Panc1 (cell line): ENCODE data around the gene OR8B4. TPM values are rescaled to one million over a fixed set of nuclear protein-coding genes. Genes with fewer than 3 reads are reported as not detected.
"Not testable (repeated sequence)": the region's sequence is repeated elsewhere in the genome, so short reads cannot be mapped to it uniquely, and the experiment has no call there.

Experiments used
- ATAC-seq: fragments of 200-7000 bp; cut with Tn5 transposase; 2 replicates; pipeline ENCODE4 v1.9.1; 2020; ENCODE audit warnings: mild to moderate bottlenecking, moderate library complexity
- BruUV-seq: library from RNA; stranded (reverse); fragments of 400-500 nt; replicated peaks from 2 replicates; lab custom pipeline; 2021; lab: Mats Ljungman, UMichigan
- CTCF ChIA-PET: fragments of 300-600 bp; sonication (Branson Sonifier 250); formaldehyde crosslinking; loops from one replicate; lab custom pipeline; 2022; ENCODE audit warnings: antibody characterized with exemption; lab: Charles Lee
- POLR2A ChIA-PET: fragments of 300-600 bp; sonication (Branson Sonifier 250); formaldehyde crosslinking; loops from one replicate; lab custom pipeline; 2022; ENCODE audit warnings: antibody characterized with exemption; lab: Charles Lee
- DNase-seq: peaks from one replicate; pipeline ENCODE4 v3.0.0-alpha.2; 2010; ENCODE audit warnings: low read depth, low spot score
- H3K27ac ChIP-seq: 2 replicates; pipeline ENCODE4 v1.5.1; 2011; ENCODE audit warnings: mild to moderate bottlenecking, low read length, inconsistent platforms
- H3K27me3 ChIP-seq: fragments of 200-500 bp; sonication (Bioruptor generic); 2 replicates; pipeline ENCODE4 v1.6.0; 2014; ENCODE audit warnings: low read length, inconsistent platforms; ENCODE audit not compliant: control insufficient read depth, insufficient read depth
- H3K36me3 ChIP-seq: fragments of 200-500 bp; sonication (Bioruptor generic); 2 replicates; pipeline ENCODE4 v1.5.1; 2014; ENCODE audit warnings: inconsistent platforms, mild to moderate bottlenecking, low read length, moderate library complexity; ENCODE audit not compliant: control insufficient read depth, insufficient read depth
- H3K4me1 ChIP-seq: 2 replicates; pipeline ENCODE4 v1.5.1; 2011; ENCODE audit warnings: inconsistent platforms, mild to moderate bottlenecking, low read length, moderate library complexity; ENCODE audit not compliant: control insufficient read depth, insufficient read depth
- H3K4me3 ChIP-seq, 2 experiments: 2 replicates each; pipeline ENCODE4 v1.5.1; 2011 to 2012; ENCODE audit warnings: low read depth in 2 of 2, low read length in 2 of 2, mild to moderate bottlenecking in 2 of 2, inconsistent platforms in 1 of 2, moderate library complexity in 1 of 2
- H3K9me3 ChIP-seq: fragments of 200-500 bp; sonication (Bioruptor generic); 2 replicates; pipeline ENCODE4 v1.5.1; 2014; ENCODE audit warnings: low read depth, mild to moderate bottlenecking, inconsistent platforms, low read length, moderate library complexity; ENCODE audit not compliant: control insufficient read depth, insufficient read depth
- POLR2AphosphoS5 ChIP-seq: IDR thresholded peaks from 2 replicates; pipeline ENCODE4 v1.6.1; 2012; ENCODE audit warnings: mild to moderate bottlenecking, low read depth, low read length, moderate library complexity
- SIN3A ChIP-seq: IDR thresholded peaks from 2 replicates; pipeline ENCODE4 v1.6.1; 2012; ENCODE audit warnings: low read depth, mild to moderate bottlenecking, low read length, moderate library complexity, borderline replicate concordance; ENCODE audit not compliant: insufficient read depth
- TCF7L2 ChIP-seq: IDR thresholded peaks from 2 replicates; pipeline ENCODE4 v1.6.1; 2011; ENCODE audit warnings: mild to moderate bottlenecking, low read depth, low read length, inconsistent platforms
- in situ Hi-C: cut with HindIII; loops from 2 replicates; pipeline ENCODE4 v1.10.0; 2016; ENCODE audit warnings: low sequenced_read_pairs, low pct_unique_long_range_greater_than_20kb
- intact Hi-C: fragments of 100-400 bp; cut with micrococcal nuclease; formaldehyde crosslinking; loops from one replicate; pipeline ENCODE4 v1.10.0; 2022; ENCODE audit not compliant: unreplicated experiment
- total RNA-seq: library from RNA; stranded (reverse); gene quantifications from one replicate; pipeline ENCODE4 v1.2.1, GENCODE V29; 2021; ENCODE audit not compliant: unreplicated experiment
- TF ChIP-seq, protein P1 (sequence below), 2 experiments: IDR thresholded peaks; 2 replicates each; pipeline ENCODE4 v1.6.1; 2011 to 2012; ENCODE audit warnings: low read depth in 2 of 2, control low read depth in 1 of 2, low read length in 1 of 2, mild to moderate bottlenecking in 1 of 2, moderate library complexity in 1 of 2; ENCODE audit not compliant: insufficient read depth in 1 of 2
- TF ChIP-seq, protein P2 (sequence below): fragments of 450-650 bp; IDR thresholded peaks from 2 replicates; pipeline ENCODE4 v1.5.1; 2017; ENCODE audit warnings: mild to moderate bottlenecking

OR8B4 gene
- total RNA-seq, 1 experiment from 2014 or later = not detected

DNA sequence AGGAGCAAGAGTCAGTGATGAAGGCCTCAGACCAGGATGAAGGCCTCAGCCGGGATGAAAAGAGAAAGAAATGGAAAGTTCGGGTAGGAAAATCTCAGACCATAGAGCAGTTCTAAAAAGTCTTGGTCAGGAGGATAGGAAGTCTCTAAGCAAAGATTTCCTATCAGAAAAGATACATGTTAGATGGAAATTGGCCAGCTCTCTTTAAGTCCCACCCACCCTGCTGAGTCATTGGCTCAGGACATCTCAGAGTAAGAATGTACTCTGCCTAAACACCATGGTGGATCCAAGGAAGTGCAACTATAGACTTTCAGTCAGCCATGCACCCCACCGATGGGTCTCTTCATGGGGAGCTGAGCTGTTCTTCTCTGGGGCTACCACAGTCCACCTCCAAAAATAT, 30.3 kb downstream of the OR8B4 start:
- Histone ChIP-seq H3K9me3 (no peaks in the 10 kb centered on the region), H3K27ac (no peak overlapping the region), H3K36me3 (no peaks in the 10 kb centered on the region), H3K4me1 (no peaks in the 10 kb centered on the region), H3K27me3 (no peaks in the 10 kb centered on the region), H3K4me3 (no peak overlapping the region)
- CTCF ChIA-PET = no interaction called here
- intact Hi-C loops = no loop called here
- BruUV-seq = no TSS peak
- POLR2A ChIA-PET = no interaction called here
- in situ Hi-C loops = no loop called here
- TF ChIP-seq TCF7L2 (no peak), POLR2AphosphoS5 (no peak), SIN3A (no peak)
- TF ChIP-seq, protein P1, sequence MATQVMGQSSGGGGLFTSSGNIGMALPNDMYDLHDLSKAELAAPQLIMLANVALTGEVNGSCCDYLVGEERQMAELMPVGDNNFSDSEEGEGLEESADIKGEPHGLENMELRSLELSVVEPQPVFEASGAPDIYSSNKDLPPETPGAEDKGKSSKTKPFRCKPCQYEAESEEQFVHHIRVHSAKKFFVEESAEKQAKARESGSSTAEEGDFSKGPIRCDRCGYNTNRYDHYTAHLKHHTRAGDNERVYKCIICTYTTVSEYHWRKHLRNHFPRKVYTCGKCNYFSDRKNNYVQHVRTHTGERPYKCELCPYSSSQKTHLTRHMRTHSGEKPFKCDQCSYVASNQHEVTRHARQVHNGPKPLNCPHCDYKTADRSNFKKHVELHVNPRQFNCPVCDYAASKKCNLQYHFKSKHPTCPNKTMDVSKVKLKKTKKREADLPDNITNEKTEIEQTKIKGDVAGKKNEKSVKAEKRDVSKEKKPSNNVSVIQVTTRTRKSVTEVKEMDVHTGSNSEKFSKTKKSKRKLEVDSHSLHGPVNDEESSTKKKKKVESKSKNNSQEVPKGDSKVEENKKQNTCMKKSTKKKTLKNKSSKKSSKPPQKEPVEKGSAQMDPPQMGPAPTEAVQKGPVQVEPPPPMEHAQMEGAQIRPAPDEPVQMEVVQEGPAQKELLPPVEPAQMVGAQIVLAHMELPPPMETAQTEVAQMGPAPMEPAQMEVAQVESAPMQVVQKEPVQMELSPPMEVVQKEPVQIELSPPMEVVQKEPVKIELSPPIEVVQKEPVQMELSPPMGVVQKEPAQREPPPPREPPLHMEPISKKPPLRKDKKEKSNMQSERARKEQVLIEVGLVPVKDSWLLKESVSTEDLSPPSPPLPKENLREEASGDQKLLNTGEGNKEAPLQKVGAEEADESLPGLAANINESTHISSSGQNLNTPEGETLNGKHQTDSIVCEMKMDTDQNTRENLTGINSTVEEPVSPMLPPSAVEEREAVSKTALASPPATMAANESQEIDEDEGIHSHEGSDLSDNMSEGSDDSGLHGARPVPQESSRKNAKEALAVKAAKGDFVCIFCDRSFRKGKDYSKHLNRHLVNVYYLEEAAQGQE (IDR thresholded peaks at IDR 0.05; ENCODE audit: insufficient read depth in 1 of 2, low read depth in 2 of 2, low read length in 1 of 2) = no peak
- TF ChIP-seq, protein P2, sequence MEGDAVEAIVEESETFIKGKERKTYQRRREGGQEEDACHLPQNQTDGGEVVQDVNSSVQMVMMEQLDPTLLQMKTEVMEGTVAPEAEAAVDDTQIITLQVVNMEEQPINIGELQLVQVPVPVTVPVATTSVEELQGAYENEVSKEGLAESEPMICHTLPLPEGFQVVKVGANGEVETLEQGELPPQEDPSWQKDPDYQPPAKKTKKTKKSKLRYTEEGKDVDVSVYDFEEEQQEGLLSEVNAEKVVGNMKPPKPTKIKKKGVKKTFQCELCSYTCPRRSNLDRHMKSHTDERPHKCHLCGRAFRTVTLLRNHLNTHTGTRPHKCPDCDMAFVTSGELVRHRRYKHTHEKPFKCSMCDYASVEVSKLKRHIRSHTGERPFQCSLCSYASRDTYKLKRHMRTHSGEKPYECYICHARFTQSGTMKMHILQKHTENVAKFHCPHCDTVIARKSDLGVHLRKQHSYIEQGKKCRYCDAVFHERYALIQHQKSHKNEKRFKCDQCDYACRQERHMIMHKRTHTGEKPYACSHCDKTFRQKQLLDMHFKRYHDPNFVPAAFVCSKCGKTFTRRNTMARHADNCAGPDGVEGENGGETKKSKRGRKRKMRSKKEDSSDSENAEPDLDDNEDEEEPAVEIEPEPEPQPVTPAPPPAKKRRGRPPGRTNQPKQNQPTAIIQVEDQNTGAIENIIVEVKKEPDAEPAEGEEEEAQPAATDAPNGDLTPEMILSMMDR = no peak
- ATAC-seq (no peak), DNase-seq (no peak)

DNA sequence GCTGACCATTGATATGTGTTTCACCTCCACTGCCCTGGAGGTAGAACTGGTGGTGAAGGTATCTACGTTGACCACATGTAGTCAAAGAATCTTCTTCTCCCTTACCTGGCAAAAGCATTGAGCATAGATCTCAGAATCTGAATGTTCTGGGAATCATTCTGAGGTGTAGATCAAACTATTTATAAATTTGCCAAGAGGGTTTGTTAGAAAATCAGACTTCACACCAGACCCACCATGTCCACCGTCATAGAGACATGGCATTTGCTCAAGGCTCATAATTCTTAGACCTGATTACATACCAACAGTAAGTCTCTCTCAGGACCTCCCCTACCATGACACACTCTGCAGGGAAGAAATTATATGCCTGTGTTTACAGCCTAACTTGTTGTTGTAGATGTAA, 40.3 kb downstream of the OR8B4 start, which contains the start of gene OR8B2:
Gene OR8B2, minus strand, starts transcription at position 101 of the 400 bp plus-strand sequence. CDS start 1,156 bp downstream, outside the sequence.
- in situ Hi-C loops = no loop called here
- DNase-seq = no peak
- Histone ChIP-seq H3K4me1 (no peaks in the 10 kb centered on the region), H3K36me3 (no peaks in the 10 kb centered on the region), H3K27ac (no peak within 1 kb of the TSS), H3K4me3 (no peak within 1 kb of the TSS), H3K27me3 (no peaks in the 10 kb centered on the region), H3K9me3 (no peaks in the 10 kb centered on the region)
- ChIA-PET POLR2A (no interaction called here), CTCF (no interaction called here)
- BruUV-seq = no TSS peak
- no peak for ATAC-seq
- TF ChIP-seq POLR2AphosphoS5 (no peak), SIN3A (no peak), TCF7L2 (no peak)
- TF ChIP-seq, protein P2 = no peak
- TF ChIP-seq, protein P1 (IDR thresholded peaks at IDR 0.05; ENCODE audit: insufficient read depth in 1 of 2, low read depth in 2 of 2, low read length in 1 of 2) = no peak
- intact Hi-C loops = no loop called here

DNA sequence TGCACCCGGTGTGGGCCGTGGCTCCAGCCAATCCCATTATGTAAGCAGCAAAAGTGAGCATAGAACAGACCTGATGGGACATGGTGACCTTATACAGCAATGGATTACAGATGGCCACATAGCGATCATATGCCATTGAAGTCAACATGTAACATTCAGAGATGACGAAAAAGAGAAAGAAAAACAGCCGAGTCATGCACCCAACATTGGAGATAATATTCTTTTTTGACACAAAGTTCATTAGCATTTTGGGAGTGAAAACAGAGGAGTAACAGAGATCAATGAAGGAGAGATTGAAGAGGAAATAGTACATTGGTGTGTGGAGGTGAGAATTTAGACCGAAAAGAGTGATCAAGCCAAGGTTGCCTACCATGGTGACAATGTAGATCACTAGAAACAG, 41.8 kb downstream of the OR8B4 start:
- ATAC-seq, H3K9me3 ChIP-seq, intact Hi-C loops, POLR2A ChIA-PET, H3K4me1 ChIP-seq, DNase-seq, H3K4me3 ChIP-seq, in situ Hi-C loops, H3K27me3 ChIP-seq, CTCF ChIA-PET, H3K27ac ChIP-seq, H3K36me3 ChIP-seq, BruUV-seq: not testable (repeated sequence)
